Lower leg skin (tissue), 3 donors: ENCODE measurements around the gene IL22.

Experiments used
- CTCF ChIP-seq, 3 donors: fragments of 450-650 bp; IDR thresholded peaks; one replicate each; pipeline ENCODE4 v1.5.1; 2016; ENCODE audit warnings: antibody characterized with exemption in 3 of 3, mild to moderate bottlenecking in 3 of 3, moderate library complexity in 2 of 3
- POLR2A ChIP-seq, 2 donors: fragments of 450-650 bp; IDR thresholded peaks; one replicate each; pipeline ENCODE4 v1.6.1; 2016 to 2017; ENCODE audit warnings: antibody characterized with exemption in 2 of 2, mild to moderate bottlenecking in 1 of 2, moderate library complexity in 1 of 2

- TF ChIP-seq CTCF (IDR thresholded peaks at IDR 0.05) (no peak), POLR2A (IDR thresholded peaks at IDR 0.05) (no peak)
Measured at GRCh38 chr12:68286396-68286795, 33.0 kb upstream of the IL22 start.
